Measurements from ENCODE around the gene MYO3B. TPM values are rescaled to one million over a fixed set of nuclear protein-coding genes. Genes with fewer than 3 reads are reported as not detected.
"Not testable (repeated sequence)": the region's sequence is repeated elsewhere in the genome, so short reads cannot be mapped to it uniquely, and the experiment has no call there.

Gene MYO3B
- total and polyA plus RNA-seq, 2 donors: 0.64 to 0.71 TPM

- DNase-seq (ENCODE audit: low read depth in 6 of 9, low spot score in 9 of 9): no peak
- 97% methylated on average over 2 of the region's 2 CpGs for WGBS
- H3K36me3 ChIP-seq (ENCODE audit: control insufficient read depth in 2 of 2, insufficient read depth in 2 of 2, low read length in 1 of 2): no peaks in the 10 kb centered on the region
- peaks cover 0 to 3% of the 10 kb centered on the region in 2 donors for H3K4me1 ChIP-seq (ENCODE audit: control insufficient read depth in 2 of 2, insufficient read depth in 2 of 2, low read length in 2 of 2)
- H3K4me3 ChIP-seq (ENCODE audit: low read length in 2 of 2): no peak overlapping the region
- no peaks in the 10 kb centered on the region for H3K9me3 ChIP-seq (ENCODE audit: control insufficient read depth in 2 of 2, insufficient read depth in 1 of 2, low read length in 1 of 2)
- no peaks in the 10 kb centered on the region for H3K27me3 ChIP-seq (ENCODE audit: control insufficient read depth in 2 of 2, insufficient read depth in 1 of 2, low read length in 1 of 2)
- no peak overlapping the region for H3K27ac ChIP-seq (ENCODE audit: low read depth in 1 of 2, low read length in 1 of 2)
Measured at GRCh38 chr2:170336916-170337315, 159.0 kb downstream of the MYO3B start.

- Histone ChIP-seq H3K4me3 (ENCODE audit: low read length in 2 of 2) (no peak overlapping the region), H3K36me3 (ENCODE audit: control insufficient read depth in 2 of 2, insufficient read depth in 2 of 2, low read length in 1 of 2) (no peaks in the 10 kb centered on the region), H3K9me3 (ENCODE audit: control insufficient read depth in 2 of 2, insufficient read depth in 1 of 2, low read length in 1 of 2) (no peaks in the 10 kb centered on the region), H3K4me1 (ENCODE audit: control insufficient read depth in 2 of 2, insufficient read depth in 2 of 2, low read length in 2 of 2) (peaks cover 0 to 5% of the 10 kb centered on the region in 2 donors), H3K27ac (ENCODE audit: low read depth in 1 of 2, low read length in 1 of 2) (no peak overlapping the region), H3K27me3 (ENCODE audit: control insufficient read depth in 2 of 2, insufficient read depth in 1 of 2, low read length in 1 of 2) (no peaks in the 10 kb centered on the region)
- no peak for DNase-seq (ENCODE audit: low read depth in 6 of 9, low spot score in 9 of 9)
- 47% methylated on average over 7 of the region's 7 CpGs for WGBS
Measured at GRCh38 chr2:170339322-170339721, 161.4 kb downstream of the MYO3B start.

- H3K9me3 ChIP-seq (ENCODE audit: control insufficient read depth in 2 of 2, insufficient read depth in 1 of 2, low read length in 1 of 2): no peaks in the 10 kb centered on the region
- H3K27ac ChIP-seq (ENCODE audit: low read depth in 1 of 2, low read length in 1 of 2): no peak overlapping the region
- no peaks in the 10 kb centered on the region for H3K36me3 ChIP-seq (ENCODE audit: control insufficient read depth in 2 of 2, insufficient read depth in 2 of 2, low read length in 1 of 2)
- WGBS: 73% methylated on average over 5 of the region's 5 CpGs
- H3K4me1 ChIP-seq (ENCODE audit: control insufficient read depth in 2 of 2, insufficient read depth in 2 of 2, low read length in 2 of 2): peaks cover 0 to 5% of the 10 kb centered on the region in 2 donors
- DNase-seq (ENCODE audit: low read depth in 6 of 9, low spot score in 9 of 9): no peak
- no peak overlapping the region for H3K4me3 ChIP-seq (ENCODE audit: low read length in 2 of 2)
- H3K27me3 ChIP-seq (ENCODE audit: control insufficient read depth in 2 of 2, insufficient read depth in 1 of 2, low read length in 1 of 2): no peaks in the 10 kb centered on the region
Measured at GRCh38 chr2:170339750-170340692, 162.1 kb downstream of the MYO3B start.

GRCh38 chr2:170340693-170341068, 162.7 kb downstream of the MYO3B start:
- WGBS: 44% methylated on average over 1 of the region's 1 CpG
- no peaks in the 10 kb centered on the region for H3K36me3 ChIP-seq (ENCODE audit: control insufficient read depth in 2 of 2, insufficient read depth in 2 of 2, low read length in 1 of 2)

GRCh38 chr2:170341684-170342623, 164.0 kb downstream of the MYO3B start:
- Histone ChIP-seq H3K27me3 (ENCODE audit: control insufficient read depth in 2 of 2, insufficient read depth in 1 of 2, low read length in 1 of 2) (no peaks in the 10 kb centered on the region), H3K9me3 (ENCODE audit: control insufficient read depth in 2 of 2, insufficient read depth in 1 of 2, low read length in 1 of 2) (no peaks in the 10 kb centered on the region)
- DNase-seq (ENCODE audit: low read depth in 6 of 9, low spot score in 9 of 9): peak in 1 of 9 donors; percentile 48

More at GRCh38 chr2:170340693-170341068, 162.7 kb downstream of the MYO3B start:
- Histone ChIP-seq H3K4me3 (ENCODE audit: low read length in 2 of 2) (no peak overlapping the region), H3K27me3 (ENCODE audit: control insufficient read depth in 2 of 2, insufficient read depth in 1 of 2, low read length in 1 of 2) (no peaks in the 10 kb centered on the region), H3K9me3 (ENCODE audit: control insufficient read depth in 2 of 2, insufficient read depth in 1 of 2, low read length in 1 of 2) (no peaks in the 10 kb centered on the region), H3K4me1 (ENCODE audit: control insufficient read depth in 2 of 2, insufficient read depth in 2 of 2, low read length in 2 of 2) (peaks cover 0 to 5% of the 10 kb centered on the region in 2 donors), H3K27ac (ENCODE audit: low read depth in 1 of 2, low read length in 1 of 2) (no peak overlapping the region)
- peak in 1 of 9 donors; percentile 14 for DNase-seq (ENCODE audit: low read depth in 6 of 9, low spot score in 9 of 9)

GRCh38 chr2:170344663-170345346, 166.9 kb downstream of the MYO3B start:
- DNase-seq (ENCODE audit: low read depth in 6 of 9, low spot score in 9 of 9): no peak
- WGBS: 97% methylated on average over 3 of the region's 3 CpGs
- Histone ChIP-seq H3K9me3 (ENCODE audit: control insufficient read depth in 2 of 2, insufficient read depth in 1 of 2, low read length in 1 of 2) (no peaks in the 10 kb centered on the region), H3K36me3 (ENCODE audit: control insufficient read depth in 2 of 2, insufficient read depth in 2 of 2, low read length in 1 of 2) (no peaks in the 10 kb centered on the region), H3K4me1 (ENCODE audit: control insufficient read depth in 2 of 2, insufficient read depth in 2 of 2, low read length in 2 of 2) (peaks cover 0 to 2% of the 10 kb centered on the region in 2 donors), H3K27ac (ENCODE audit: low read depth in 1 of 2, low read length in 1 of 2) (no peak overlapping the region), H3K4me3 (ENCODE audit: low read length in 2 of 2) (no peak overlapping the region), H3K27me3 (ENCODE audit: control insufficient read depth in 2 of 2, insufficient read depth in 1 of 2, low read length in 1 of 2) (no peaks in the 10 kb centered on the region)

More at GRCh38 chr2:170341684-170342623, 164.0 kb downstream of the MYO3B start:
- no peaks in the 10 kb centered on the region for H3K36me3 ChIP-seq (ENCODE audit: control insufficient read depth in 2 of 2, insufficient read depth in 2 of 2, low read length in 1 of 2)
- H3K27ac ChIP-seq (ENCODE audit: low read depth in 1 of 2, low read length in 1 of 2): no peak overlapping the region
- no peak overlapping the region for H3K4me3 ChIP-seq (ENCODE audit: low read length in 2 of 2)
- peaks cover 0 to 5% of the 10 kb centered on the region in 2 donors for H3K4me1 ChIP-seq (ENCODE audit: control insufficient read depth in 2 of 2, insufficient read depth in 2 of 2, low read length in 2 of 2)
- WGBS: 62% methylated on average over 8 of the region's 8 CpGs

DNA sequence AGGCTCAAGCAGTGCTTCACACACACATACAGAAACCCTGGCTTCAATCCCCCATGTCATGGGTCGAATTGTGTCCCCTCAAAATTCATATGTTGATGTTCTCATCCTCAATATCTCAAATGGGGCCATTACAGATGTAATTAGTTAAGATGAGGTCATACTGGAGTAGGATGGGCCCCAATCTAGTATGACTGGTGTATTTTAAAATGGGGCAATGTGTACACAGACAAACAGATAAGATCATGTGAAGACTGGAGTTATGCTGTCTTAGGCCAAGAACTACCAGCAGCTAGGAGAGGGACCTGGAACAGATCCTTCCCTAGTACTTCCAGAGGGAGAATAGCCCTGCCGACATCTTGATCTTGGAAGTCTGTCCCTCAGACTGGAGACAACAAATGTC, 167.7 kb downstream of the MYO3B start:
- Histone ChIP-seq H3K4me3 (ENCODE audit: low read length in 2 of 2) (no peak overlapping the region), H3K27ac (ENCODE audit: low read depth in 1 of 2, low read length in 1 of 2) (no peak overlapping the region), H3K9me3 (ENCODE audit: control insufficient read depth in 2 of 2, insufficient read depth in 1 of 2, low read length in 1 of 2) (no peaks in the 10 kb centered on the region), H3K27me3 (ENCODE audit: control insufficient read depth in 2 of 2, insufficient read depth in 1 of 2, low read length in 1 of 2) (no peaks in the 10 kb centered on the region), H3K4me1 (ENCODE audit: control insufficient read depth in 2 of 2, insufficient read depth in 2 of 2, low read length in 2 of 2) (peaks cover 0 to 2% of the 10 kb centered on the region in 2 donors), H3K36me3 (ENCODE audit: control insufficient read depth in 2 of 2, insufficient read depth in 2 of 2, low read length in 1 of 2) (no peaks in the 10 kb centered on the region)
- WGBS: 91% methylated on average over 2 of the region's 2 CpGs
- DNase-seq (ENCODE audit: low read depth in 6 of 9, low spot score in 9 of 9): no peak

DNA sequence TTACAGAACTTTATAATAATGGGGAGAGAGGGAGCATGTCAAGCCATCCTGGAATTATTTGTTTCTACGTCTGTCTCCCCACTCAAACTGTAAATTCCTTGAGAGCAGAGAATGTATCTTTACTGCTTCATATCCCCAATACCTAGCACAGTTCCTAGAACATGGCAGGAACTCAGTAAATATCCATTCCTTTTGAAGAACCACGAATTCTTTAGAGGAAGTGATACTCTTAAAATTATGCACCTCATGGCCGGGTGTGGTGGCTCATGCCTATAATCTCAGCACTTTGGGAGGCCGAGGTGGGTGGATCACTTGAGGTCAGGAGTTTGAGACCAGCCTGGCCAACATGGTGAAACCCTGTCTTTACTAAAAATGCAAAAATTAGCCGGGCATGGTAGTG, 171.3 kb downstream of the MYO3B start:
- peaks cover 3 to 10% of the 10 kb centered on the region in 2 donors for H3K4me1 ChIP-seq (ENCODE audit: control insufficient read depth in 2 of 2, insufficient read depth in 2 of 2, low read length in 2 of 2)
- H3K4me3 ChIP-seq (ENCODE audit: low read length in 2 of 2); DNase-seq (ENCODE audit: low read depth in 6 of 9, low spot score in 9 of 9); H3K36me3 ChIP-seq (ENCODE audit: control insufficient read depth in 2 of 2, insufficient read depth in 2 of 2, low read length in 1 of 2); H3K27me3 ChIP-seq (ENCODE audit: control insufficient read depth in 2 of 2, insufficient read depth in 1 of 2, low read length in 1 of 2); H3K27ac ChIP-seq (ENCODE audit: low read depth in 1 of 2, low read length in 1 of 2); H3K9me3 ChIP-seq (ENCODE audit: control insufficient read depth in 2 of 2, insufficient read depth in 1 of 2, low read length in 1 of 2): not testable (repeated sequence)
- 69% methylated on average over 5 of the region's 5 CpGs for WGBS
